HuH-7 (cell line): Measurements from ENCODE around the gene KLHL29.

Source experiments
- DNase-seq: peaks from one replicate; pipeline ENCODE4 v3.0.0; 2011; ENCODE audit warnings: low spot score

KLHL29 gene

GRCh38 chr2:23553561-23553960, 168.6 kb downstream of the KLHL29 start:
- no peak for DNase-seq

GRCh38 chr2:23554054-23554697, 169.2 kb downstream of the KLHL29 start:
- DNase-seq = no peak

DNA sequence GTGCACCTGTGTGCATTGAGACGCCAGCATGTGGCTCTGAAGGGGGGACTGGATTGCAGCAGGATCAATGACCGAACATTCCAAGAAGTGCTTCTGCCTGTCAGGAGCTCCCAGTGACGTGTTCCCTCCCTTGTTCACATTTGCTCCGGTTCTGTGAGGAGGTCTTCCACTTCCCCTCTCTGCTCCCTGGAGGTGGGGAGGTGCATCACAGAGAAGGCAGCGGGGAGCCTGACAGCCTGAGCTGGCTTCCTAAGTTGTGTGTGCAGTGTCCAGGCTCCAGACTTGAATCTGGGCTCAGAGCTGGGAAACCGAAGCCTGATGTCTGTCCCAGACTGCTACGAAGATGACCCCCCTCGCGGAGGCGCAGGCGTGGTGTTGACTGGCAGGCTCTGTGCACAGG, 171.0 kb downstream of the KLHL29 start:
- no peak for DNase-seq

- no peak for DNase-seq
Observed at GRCh38 chr2:23556929-23557328, 171.9 kb downstream of the KLHL29 start.

- no peak for DNase-seq
Observed at GRCh38 chr2:23557455-23557854, 172.5 kb downstream of the KLHL29 start.

- no peak for DNase-seq
Observed at GRCh38 chr2:23559561-23560239, 174.7 kb downstream of the KLHL29 start.

DNA sequence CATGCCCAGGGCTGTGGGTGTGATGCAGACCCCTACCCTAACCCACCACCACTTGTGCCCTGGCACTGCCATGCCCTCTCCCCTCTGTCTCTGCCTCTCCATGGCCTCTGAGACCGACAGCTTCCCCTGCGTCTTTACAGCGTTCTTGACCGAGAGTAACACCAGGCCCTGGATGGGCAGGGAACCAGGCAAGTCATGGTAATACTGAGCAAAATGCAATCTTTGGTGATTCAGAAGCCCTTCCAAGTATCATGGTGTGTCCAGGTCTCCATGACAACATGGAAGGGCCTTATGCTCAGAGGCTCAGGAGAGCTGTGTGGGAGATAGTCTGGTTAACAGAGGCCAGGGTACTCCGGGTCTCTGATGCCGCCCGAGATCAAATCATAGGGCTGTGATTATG, 176.1 kb downstream of the KLHL29 start:
- no peak for DNase-seq

DNA sequence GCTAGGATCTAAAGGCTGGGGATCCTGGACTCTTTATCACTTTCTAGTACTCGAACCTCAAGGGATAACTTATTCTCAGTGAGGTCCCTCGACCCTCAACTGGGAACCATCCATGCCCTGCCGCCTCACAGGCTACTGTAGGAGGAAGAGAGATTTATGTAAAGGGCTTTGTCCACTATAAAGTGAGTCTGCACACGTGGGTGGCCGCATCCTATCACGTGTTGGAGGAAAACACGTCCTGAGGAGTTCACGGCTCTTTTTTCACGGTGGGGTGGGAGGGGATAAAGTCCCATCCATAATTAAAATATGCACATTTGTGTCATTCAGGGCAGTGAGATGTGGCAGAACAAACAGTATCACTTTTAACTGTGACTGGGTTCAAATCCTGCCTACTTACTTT, 176.6 kb downstream of the KLHL29 start:
- DNase-seq = no peak

DNA sequence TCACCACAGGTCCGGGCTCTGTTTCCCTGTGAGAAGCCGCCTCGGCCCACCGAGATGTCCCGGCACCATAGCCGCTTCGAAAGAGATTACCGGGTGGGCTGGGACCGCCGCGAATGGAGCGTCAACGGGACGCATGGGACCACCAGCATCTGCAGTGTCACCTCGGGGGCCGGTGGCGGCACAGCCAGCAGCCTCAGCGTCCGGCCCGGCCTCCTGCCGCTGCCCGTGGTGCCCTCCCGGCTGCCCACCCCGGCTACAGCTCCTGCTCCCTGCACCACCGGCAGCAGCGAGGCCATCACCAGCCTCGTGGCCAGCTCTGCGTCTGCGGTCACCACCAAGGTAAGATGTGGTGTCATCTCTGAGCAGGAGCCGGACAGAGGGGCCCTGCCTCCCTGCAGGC, 177.2 kb downstream of the KLHL29 start:
- DNase-seq = no peak

- DNase-seq = no peak
Observed at GRCh38 chr2:23563151-23563550, 178.2 kb downstream of the KLHL29 start.

- no peak for DNase-seq
Observed at GRCh38 chr2:23563673-23564614, 179.0 kb downstream of the KLHL29 start.

- no peak for DNase-seq
Observed at GRCh38 chr2:23564615-23564960, 179.6 kb downstream of the KLHL29 start.

DNA sequence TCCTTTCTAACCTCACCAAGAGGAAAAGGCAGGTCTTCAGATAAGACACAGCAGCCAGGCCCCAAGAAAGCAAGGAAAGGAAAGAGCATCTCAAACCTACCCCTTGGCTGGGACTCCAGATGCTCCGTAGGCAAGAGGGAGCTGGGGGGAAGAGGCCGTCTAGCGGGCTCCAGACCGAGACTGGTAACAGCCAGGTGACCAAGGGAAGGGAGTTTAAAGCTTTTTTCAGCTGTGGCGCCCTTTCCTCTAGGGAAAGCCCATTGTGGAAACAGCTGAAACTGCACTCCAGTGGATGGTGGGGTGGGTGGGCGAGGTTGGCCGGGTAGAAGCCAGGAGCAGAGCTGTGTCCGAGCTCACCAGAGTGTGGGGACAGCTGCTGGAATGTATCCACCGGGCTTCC, 180.4 kb downstream of the KLHL29 start:
- DNase-seq = no peak

DNA sequence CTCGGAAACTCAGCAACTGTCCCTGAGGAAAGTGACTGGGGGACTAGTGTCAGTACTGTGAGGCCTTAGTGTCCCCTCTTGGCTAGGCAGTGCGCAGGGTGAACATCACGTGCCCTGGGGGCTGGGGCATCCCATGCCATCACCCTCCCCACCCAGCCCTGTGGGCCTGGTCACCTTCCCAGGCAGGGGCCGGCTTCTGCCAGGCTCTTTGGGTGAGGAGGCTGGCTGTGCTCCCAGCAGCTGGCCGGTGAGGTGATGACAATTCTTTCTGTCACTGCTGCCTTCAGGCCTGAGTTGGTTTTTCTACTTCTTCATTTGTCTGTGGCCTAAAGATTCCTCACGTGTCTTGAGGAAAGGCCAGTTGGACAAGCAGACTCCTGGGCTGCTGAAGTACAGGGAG, 180.8 kb downstream of the KLHL29 start:
- no peak for DNase-seq

GRCh38 chr2:23566241-23567142, 181.5 kb downstream of the KLHL29 start:
- DNase-seq = peak; percentile 78

DNA sequence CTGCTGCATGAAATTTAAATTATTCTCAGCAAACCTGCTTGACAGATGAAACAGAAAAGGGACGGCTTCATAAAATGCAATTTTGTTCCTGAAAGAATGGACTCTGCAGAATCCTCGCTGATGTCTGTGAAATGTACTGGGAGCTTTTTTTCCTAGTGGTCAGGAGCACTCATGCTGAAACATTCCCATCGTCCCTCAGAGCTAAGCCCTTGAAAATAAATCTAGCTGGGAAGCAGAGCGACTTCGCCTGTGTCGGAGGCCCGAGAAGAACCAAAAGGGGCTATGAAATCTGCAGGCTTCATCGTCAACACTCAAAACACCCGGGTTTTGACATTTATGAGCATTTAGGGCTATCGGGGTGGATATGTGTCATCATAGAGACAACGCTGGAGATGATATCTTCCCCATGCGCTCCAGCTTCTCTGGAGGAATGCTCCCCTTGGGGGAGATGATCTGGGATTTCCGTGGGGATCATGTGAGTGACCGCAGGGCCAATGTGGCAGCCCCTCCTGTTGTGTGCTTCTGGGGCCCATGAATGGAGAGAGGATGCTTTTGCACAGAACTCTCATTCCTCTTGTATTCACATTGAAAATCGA, 182.3 kb downstream of the KLHL29 start:
- DNase-seq = no peak

GRCh38 chr2:23568211-23568610, 183.2 kb downstream of the KLHL29 start:
- DNase-seq = no peak

GRCh38 chr2:23568626-23569190, 183.7 kb downstream of the KLHL29 start:
- no peak for DNase-seq

- no peak for DNase-seq
Observed at GRCh38 chr2:23569761-23570365, 184.9 kb downstream of the KLHL29 start.

- DNase-seq = no peak
Observed at GRCh38 chr2:23571085-23571484, 186.1 kb downstream of the KLHL29 start.
